ENCODE results near the gene FEZF2.

DNA sequence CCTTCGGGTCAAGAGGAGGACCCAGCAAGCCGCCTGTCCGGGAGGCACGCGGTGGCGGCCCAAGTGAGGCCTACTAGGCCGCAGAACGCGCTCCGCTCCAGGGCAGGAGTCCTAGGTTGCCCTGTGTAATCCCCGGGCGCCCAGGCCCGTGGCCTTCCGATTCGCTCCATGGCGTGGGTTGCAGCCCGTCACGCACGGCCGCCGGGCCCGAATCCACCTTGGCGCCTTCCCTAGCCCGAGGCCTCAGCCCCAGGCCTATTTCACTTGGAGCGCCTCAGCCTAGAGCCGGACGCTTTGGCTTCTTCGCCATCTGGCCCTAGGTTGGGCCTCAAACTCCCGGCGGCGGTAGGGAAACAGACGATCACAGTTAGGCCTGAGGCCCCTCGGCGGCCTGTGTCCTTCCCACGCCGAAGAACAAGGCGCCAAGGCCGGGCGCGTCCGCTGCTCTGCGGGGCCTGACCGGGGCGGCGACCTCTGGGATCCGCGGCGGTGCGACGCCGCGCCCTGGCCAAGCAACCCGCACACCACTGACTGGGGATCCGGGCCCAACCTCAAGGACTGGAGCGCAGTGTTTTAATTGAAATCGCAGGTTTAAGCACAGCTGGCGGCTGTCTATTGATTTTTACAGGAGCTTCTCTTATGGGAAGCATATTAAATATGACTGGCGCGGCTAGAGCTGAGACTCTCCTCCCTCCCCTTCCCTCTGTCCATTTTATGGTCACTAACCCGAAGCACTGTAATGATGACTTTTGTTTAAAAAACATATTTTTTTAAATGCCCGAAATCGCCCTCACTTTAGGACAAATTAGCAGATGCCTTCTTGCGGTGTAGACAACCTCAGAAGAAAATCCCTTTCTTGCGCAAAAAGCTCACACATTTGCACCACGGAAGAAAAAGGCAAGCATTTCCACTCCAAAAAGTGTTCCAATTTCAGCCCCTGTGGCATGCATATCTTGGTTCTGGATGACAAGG lies 3.8 kb upstream of the FEZF2 start:
- TF ChIP-seq EZH2 (conservative IDR thresholded peaks at IDR 0.05; ENCODE audit: low read depth, low read length): no peak
- TF ChIP-seq KDM1A (CRISPR knock-in tag; IDR thresholded peaks at IDR 0.05): no peak
- TF ChIP-seq, protein P1, sequence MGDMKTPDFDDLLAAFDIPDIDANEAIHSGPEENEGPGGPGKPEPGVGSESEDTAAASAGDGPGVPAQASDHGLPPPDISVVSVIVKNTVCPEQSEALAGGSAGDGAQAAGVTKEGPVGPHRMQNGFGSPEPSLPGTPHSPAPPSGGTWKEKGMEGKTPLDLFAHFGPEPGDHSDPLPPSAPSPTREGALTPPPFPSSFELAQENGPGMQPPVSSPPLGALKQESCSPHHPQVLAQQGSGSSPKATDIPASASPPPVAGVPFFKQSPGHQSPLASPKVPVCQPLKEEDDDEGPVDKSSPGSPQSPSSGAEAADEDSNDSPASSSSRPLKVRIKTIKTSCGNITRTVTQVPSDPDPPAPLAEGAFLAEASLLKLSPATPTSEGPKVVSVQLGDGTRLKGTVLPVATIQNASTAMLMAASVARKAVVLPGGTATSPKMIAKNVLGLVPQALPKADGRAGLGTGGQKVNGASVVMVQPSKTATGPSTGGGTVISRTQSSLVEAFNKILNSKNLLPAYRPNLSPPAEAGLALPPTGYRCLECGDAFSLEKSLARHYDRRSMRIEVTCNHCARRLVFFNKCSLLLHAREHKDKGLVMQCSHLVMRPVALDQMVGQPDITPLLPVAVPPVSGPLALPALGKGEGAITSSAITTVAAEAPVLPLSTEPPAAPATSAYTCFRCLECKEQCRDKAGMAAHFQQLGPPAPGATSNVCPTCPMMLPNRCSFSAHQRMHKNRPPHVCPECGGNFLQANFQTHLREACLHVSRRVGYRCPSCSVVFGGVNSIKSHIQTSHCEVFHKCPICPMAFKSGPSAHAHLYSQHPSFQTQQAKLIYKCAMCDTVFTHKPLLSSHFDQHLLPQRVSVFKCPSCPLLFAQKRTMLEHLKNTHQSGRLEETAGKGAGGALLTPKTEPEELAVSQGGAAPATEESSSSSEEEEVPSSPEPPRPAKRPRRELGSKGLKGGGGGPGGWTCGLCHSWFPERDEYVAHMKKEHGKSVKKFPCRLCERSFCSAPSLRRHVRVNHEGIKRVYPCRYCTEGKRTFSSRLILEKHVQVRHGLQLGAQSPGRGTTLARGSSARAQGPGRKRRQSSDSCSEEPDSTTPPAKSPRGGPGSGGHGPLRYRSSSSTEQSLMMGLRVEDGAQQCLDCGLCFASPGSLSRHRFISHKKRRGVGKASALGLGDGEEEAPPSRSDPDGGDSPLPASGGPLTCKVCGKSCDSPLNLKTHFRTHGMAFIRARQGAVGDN (CRISPR knock-in tag; IDR thresholded peaks at IDR 0.05): no peak
- no peak for TF ChIP-seq FOXJ3 (CRISPR knock-in tag; IDR thresholded peaks at IDR 0.05; ENCODE audit: borderline replicate concordance)
